Measurements from ENCODE around the gene SCUBE2.
A peak's percentile ranks its signal among the peaks of the same experiment; 100 is the strongest.

The SCUBE2 gene

DNA sequence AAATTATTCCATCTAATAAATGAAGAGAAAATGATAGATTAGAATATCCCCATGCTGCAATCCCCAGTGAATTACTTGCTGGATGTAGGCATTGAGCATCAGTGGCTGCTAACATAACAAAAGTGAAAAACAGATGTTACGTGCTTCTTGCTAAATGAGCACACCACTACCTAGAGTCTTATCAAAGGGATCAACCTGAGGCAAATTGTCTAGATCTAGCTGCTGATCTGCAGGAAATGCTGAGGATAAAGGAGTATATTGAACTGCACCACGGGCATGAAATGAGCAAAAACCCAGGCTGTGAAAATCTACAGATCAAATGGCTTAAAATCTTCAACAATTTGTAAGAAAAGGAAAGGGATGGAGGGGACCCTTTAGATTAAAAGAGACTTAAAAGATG, 45.3 kb upstream of the SCUBE2 start:
- TF ChIP-seq, protein P1, sequence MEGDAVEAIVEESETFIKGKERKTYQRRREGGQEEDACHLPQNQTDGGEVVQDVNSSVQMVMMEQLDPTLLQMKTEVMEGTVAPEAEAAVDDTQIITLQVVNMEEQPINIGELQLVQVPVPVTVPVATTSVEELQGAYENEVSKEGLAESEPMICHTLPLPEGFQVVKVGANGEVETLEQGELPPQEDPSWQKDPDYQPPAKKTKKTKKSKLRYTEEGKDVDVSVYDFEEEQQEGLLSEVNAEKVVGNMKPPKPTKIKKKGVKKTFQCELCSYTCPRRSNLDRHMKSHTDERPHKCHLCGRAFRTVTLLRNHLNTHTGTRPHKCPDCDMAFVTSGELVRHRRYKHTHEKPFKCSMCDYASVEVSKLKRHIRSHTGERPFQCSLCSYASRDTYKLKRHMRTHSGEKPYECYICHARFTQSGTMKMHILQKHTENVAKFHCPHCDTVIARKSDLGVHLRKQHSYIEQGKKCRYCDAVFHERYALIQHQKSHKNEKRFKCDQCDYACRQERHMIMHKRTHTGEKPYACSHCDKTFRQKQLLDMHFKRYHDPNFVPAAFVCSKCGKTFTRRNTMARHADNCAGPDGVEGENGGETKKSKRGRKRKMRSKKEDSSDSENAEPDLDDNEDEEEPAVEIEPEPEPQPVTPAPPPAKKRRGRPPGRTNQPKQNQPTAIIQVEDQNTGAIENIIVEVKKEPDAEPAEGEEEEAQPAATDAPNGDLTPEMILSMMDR (IDR thresholded peaks at IDR 0.05; ENCODE audit: low read depth, low read length, missing control alignments): no peak

DNA sequence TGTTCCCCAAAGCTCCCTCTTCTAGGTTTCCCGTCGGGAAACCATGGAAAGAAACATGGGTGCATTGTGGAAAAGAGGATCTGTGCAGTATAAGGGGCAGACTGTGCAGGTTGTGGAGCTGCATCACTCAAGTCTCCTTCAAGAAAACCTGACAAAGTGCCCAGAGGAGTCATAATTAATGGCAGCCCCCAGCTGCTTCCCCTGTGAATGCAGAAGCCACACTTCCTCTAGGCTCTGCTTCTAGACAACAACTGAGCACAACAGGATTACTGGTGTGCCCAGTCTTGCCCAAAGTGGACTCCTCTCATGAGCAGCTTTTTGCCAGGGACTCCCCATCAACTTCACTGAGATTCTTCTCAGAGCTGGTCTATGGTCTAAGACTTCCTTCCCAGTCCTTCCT, 42.6 kb upstream of the SCUBE2 start:
- no peak overlapping the region for H3K4me3 ChIP-seq (ENCODE audit: low read depth, low read length)
- TF ChIP-seq, protein P1 (IDR thresholded peaks at IDR 0.05; ENCODE audit: low read depth, low read length, missing control alignments): no peak
- DNase-seq (ENCODE audit: low read depth): no peak

More for the DNA sequence above, 45.3 kb upstream of the SCUBE2 start:
- DNase-seq (ENCODE audit: low read depth): no peak
- no peak overlapping the region for H3K4me3 ChIP-seq (ENCODE audit: low read depth, low read length)

DNA sequence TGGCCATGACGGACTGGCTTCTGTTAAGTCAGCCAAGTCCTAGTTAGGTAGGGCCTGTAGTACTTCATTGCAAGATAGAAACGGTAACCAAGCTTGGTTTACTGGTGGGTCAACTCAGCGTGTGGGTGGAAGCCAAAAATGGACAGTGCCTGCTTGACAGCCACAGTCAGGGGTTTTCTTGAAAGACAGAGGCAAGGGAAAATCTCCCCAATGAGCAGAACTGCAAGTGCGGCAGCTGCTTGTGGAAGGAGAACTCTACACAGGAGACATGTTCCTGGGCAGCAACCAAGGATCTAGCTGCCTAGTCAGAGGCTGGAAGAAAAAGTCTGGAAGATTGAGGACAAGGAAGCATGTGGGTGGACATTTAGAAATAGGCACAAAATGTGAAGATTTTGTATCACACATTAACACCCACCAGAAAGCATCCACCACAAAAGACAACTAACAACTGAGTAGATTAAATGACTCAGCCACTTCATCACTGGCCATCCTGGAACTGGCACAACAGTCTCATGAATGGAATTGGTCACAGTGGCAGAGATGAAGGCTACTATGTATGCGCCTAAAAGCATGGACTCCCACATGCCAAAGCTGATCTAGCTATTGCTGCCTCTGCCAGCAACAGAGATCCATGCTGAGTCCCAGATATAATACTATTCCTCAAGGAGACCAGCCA, 40.9 kb upstream of the SCUBE2 start:
- no peak overlapping the region for H3K4me3 ChIP-seq (ENCODE audit: low read depth, low read length)
- DNase-seq (ENCODE audit: low read depth): no peak
- TF ChIP-seq, protein P1 (IDR thresholded peaks at IDR 0.05; ENCODE audit: low read depth, low read length, missing control alignments): no peak

DNA sequence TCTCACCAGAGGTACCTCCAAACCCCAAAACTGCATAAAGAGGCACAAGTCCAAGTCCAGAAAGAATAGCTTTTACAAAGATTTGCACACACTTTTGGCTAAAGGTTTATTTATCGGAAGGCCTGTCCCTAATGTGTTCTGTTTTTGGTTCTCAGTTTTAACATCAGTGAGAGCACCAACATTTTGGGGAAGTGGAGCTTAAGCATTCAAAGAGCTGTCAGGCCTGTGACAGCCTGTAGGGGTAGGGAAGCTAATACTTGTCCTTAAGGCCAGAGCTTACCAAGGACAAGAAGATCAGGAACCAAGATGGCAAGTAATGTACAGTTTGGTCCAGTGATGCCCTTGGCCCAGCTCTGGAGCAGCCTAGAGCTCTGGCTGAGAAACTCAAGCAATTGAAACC, 38.9 kb upstream of the SCUBE2 start:
- no peak overlapping the region for H3K4me3 ChIP-seq (ENCODE audit: low read depth, low read length)
- TF ChIP-seq, protein P1 (IDR thresholded peaks at IDR 0.05; ENCODE audit: low read depth, low read length, missing control alignments): peak; percentile 39
- no peak for DNase-seq (ENCODE audit: low read depth)

DNA sequence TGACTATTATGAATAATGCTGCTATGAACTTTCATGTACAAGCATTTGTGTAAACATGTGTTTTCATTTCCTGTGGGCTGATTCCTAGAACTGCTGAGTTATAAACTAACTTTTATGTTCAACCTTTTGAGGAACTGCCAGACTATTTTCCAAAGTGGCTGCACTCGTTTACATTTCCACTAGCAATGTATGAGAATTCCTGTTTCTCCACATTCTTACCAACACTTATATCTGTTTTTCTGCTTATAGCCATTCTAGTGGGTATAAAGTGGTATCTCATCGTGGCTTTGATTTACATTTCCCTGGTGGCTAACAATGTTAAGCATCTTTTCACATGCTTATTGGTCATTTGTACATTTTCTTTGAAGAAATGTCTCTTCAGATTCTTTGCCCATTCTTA, 35.2 kb upstream of the SCUBE2 start:
- H3K4me3 ChIP-seq (ENCODE audit: low read depth, low read length): no peak overlapping the region
- no peak for DNase-seq (ENCODE audit: low read depth)
- TF ChIP-seq, protein P1 (IDR thresholded peaks at IDR 0.05; ENCODE audit: low read depth, low read length, missing control alignments): no peak

DNA sequence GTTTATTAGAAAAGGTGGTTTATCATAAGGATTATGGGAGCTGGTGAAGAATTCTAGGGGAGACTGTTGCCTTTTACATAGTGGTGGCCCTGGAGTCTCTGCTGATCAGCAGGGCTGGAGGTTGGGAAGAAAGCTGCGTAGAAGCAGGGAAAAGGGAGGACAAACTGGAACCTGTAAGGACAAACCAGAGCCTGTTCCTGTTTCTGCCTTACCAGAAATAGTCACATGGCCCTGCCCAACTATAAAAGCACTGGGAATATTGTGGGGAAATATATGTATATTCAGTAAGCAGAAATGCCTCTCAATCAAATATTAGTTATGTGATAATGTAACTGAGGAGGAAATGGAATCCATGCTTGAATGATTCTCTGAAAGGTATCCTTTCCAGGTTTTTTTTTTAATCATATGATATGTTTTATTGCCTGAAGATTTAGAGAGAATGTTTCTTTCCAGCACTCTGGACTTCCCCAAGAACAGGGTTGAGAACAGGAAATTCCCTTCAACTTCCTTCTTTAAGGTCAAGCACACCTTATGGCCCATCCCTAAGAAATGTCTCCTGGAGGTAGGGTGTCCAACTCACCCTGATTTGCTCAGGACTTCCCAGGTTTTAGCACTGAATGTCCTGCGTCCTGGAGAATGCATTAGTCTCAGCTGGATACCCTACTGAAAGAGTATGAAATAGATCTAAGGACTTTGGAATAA, 33.9 kb upstream of the SCUBE2 start:
- DNase-seq (ENCODE audit: low read depth): no peak
- no peak overlapping the region for H3K4me3 ChIP-seq (ENCODE audit: low read depth, low read length)
- TF ChIP-seq, protein P1 (IDR thresholded peaks at IDR 0.05; ENCODE audit: low read depth, low read length, missing control alignments): no peak
